ENCODE measurements around the gene CASP5.
A peak's percentile ranks its signal among the peaks of the same experiment; 100 is the strongest.
"Not testable (repeated sequence)": the region's sequence is repeated elsewhere in the genome, so short reads cannot be mapped to it uniquely, and the experiment has no call there.

Gene CASP5

GRCh38 chr11:105033343-105033742, 10.4 kb upstream of the CASP5 start:
- no peak for DNase-seq

- no peak for DNase-seq
Observed at GRCh38 chr11:105032495-105032894, 9.5 kb upstream of the CASP5 start.

- no peak for DNase-seq
Observed at GRCh38 chr11:105027678-105028077, 4.7 kb upstream of the CASP5 start.

GRCh38 chr11:105024394-105024793, 1.4 kb upstream of the CASP5 start:
- DNase-seq, result no peak

- DNase-seq, result no peak
Observed at GRCh38 chr11:105022527-105022926, 441 bp downstream of the CASP5 start.

- no peak for DNase-seq
Observed at GRCh38 chr11:105007463-105007862, 15.5 kb downstream of the CASP5 start.

- DNase-seq, result no peak
Observed at GRCh38 chr11:105005451-105005845, 17.5 kb downstream of the CASP5 start.

GRCh38 chr11:105004021-105004420, 18.9 kb downstream of the CASP5 start:
- no peak for DNase-seq

- no peak for DNase-seq
Observed at GRCh38 chr11:105003151-105003550, 19.8 kb downstream of the CASP5 start.

GRCh38 chr11:105000797-105001196, 22.2 kb downstream of the CASP5 start:
- peak; percentile 38 for DNase-seq

GRCh38 chr11:105000167-105000566, 22.8 kb downstream of the CASP5 start:
- DNase-seq, result no peak

- no peak for DNase-seq
Observed at GRCh38 chr11:104999721-105000120, 23.2 kb downstream of the CASP5 start.

GRCh38 chr11:104997288-104997687, 25.7 kb downstream of the CASP5 start:
- DNase-seq, result no peak

- no peak for DNase-seq
Observed at GRCh38 chr11:104995001-104995408, 28.0 kb downstream of the CASP5 start.

GRCh38 chr11:104992781-104993180, 30.2 kb downstream of the CASP5 start:
- DNase-seq, result no peak

- DNase-seq, result no peak
Observed at GRCh38 chr11:104991994-104992393, 31.0 kb downstream of the CASP5 start.

GRCh38 chr11:104984808-104985207, 38.2 kb downstream of the CASP5 start:
- no peak for DNase-seq

- DNase-seq, result no peak
Observed at GRCh38 chr11:104979839-104980238, 43.1 kb downstream of the CASP5 start.

GRCh38 chr11:104973616-104974015, 49.4 kb downstream of the CASP5 start:
- no peak for DNase-seq

GRCh38 chr11:104972924-104973323, 50.0 kb downstream of the CASP5 start:
- DNase-seq, result not testable (repeated sequence)

GRCh38 chr11:104970756-104971155, 52.2 kb downstream of the CASP5 start:
- DNase-seq, result no peak

- no peak for DNase-seq
Observed at GRCh38 chr11:104968856-104969776, 53.9 kb downstream of the CASP5 start.

GRCh38 chr11:104968355-104968855, 54.6 kb downstream of the CASP5 start, which contains the start of gene CASP4:
CASP4 (minus strand) TSS chr11:104968574; CDS start chr11:104968525, 49 bp downstream.
- DNase-seq, result peak; percentile 58

Measured in central memory CD4-positive, alpha-beta T cell (primary cell).